MM.1S (cell line): ENCODE measurements around the gene ZNF598.

Experiments
- DNase-seq: peaks from one replicate; pipeline ENCODE4 v3.0.0-alpha.2; 2015
- H2AFZ ChIP-seq: fragments of 300-600 bp; sonication (generic); 2 replicates; pipeline ENCODE4 v1.6.0; 2016; ENCODE audit warnings: antibody characterized with exemption, low read length
- H3F3A ChIP-seq: fragments of 300-600 bp; sonication (generic); 2 replicates; pipeline ENCODE4 v1.6.1; 2016; ENCODE audit warnings: mild to moderate bottlenecking, antibody characterized with exemption, low read length, moderate library complexity, mixed read lengths; ENCODE audit not compliant: insufficient read depth
- H3K27ac ChIP-seq: fragments of 300-600 bp; sonication (generic); 2 replicates; pipeline ENCODE4 v1.5.1; 2016; ENCODE audit warnings: mild to moderate bottlenecking, low read length
- H3K27me3 ChIP-seq: fragments of 300-600 bp; sonication (generic); replicated peaks from 2 replicates; pipeline ENCODE4 v1.6.0; 2016; ENCODE audit warnings: low read length; ENCODE audit not compliant: insufficient read depth
- H3K36me3 ChIP-seq: fragments of 300-600 bp; sonication (generic); replicated peaks from 2 replicates; pipeline ENCODE4 v1.6.1; 2016; ENCODE audit warnings: mild to moderate bottlenecking, low read length, mixed read lengths; ENCODE audit not compliant: insufficient read depth
- H3K4me1 ChIP-seq: fragments of 300-600 bp; sonication (generic); 2 replicates; pipeline ENCODE4 v1.6.1; 2016; ENCODE audit warnings: low read length, mixed read lengths
- H3K4me2 ChIP-seq: fragments of 300-600 bp; sonication (generic); 2 replicates; pipeline ENCODE4 v1.6.0; 2016; ENCODE audit warnings: low read depth, low read length
- H3K4me3 ChIP-seq: fragments of 300-600 bp; sonication (generic); 2 replicates; pipeline ENCODE4 v1.5.1; 2016; ENCODE audit warnings: low read length, mixed read lengths
- H3K79me2 ChIP-seq: fragments of 300-600 bp; sonication (generic); 2 replicates; pipeline ENCODE4 v1.6.1; 2016; ENCODE audit warnings: mixed run types, low read length, mixed read lengths
- H3K9ac ChIP-seq: fragments of 300-600 bp; sonication (generic); 2 replicates; pipeline ENCODE4 v1.6.1; 2016; ENCODE audit warnings: low read length, mixed read lengths
- H3K9me2 ChIP-seq: fragments of 300-600 bp; sonication (generic); replicated peaks from 2 replicates; pipeline ENCODE4 v1.6.1; 2016; ENCODE audit warnings: mild to moderate bottlenecking, low read length, mixed read lengths; ENCODE audit not compliant: insufficient read depth
- H3K9me3 ChIP-seq: fragments of 300-600 bp; sonication (generic); replicated peaks from 2 replicates; pipeline ENCODE4 v1.6.1; 2016; ENCODE audit warnings: mild to moderate bottlenecking, low read length, mixed read lengths; ENCODE audit not compliant: insufficient read depth
- H4K20me1 ChIP-seq: fragments of 300-600 bp; sonication (generic); 2 replicates; pipeline ENCODE4 v1.6.1; 2016; ENCODE audit warnings: mild to moderate bottlenecking, low read length, moderate library complexity, mixed read lengths; ENCODE audit not compliant: insufficient read depth
- EZH2 ChIP-seq: fragments of 300-600 bp; sonication (generic); optimal IDR thresholded peaks from 2 replicates; pipeline ENCODE3; 2017; ENCODE audit warnings: low read depth, mild to moderate bottlenecking, antibody characterized with exemption, low read length, mixed read lengths
- EZH2phosphoT487 ChIP-seq: fragments of 300-600 bp; sonication (generic); IDR thresholded peaks from 2 replicates; pipeline ENCODE4 v1.6.1; 2018; ENCODE audit warnings: antibody characterized with exemption, low read length
- TF ChIP-seq, protein P1 (sequence below): fragments of 300-600 bp; sonication (generic); IDR thresholded peaks from 2 replicates; pipeline ENCODE4 v1.5.1; 2016; ENCODE audit warnings: antibody characterized with exemption, low read length, mixed read lengths

Gene ZNF598

DNA sequence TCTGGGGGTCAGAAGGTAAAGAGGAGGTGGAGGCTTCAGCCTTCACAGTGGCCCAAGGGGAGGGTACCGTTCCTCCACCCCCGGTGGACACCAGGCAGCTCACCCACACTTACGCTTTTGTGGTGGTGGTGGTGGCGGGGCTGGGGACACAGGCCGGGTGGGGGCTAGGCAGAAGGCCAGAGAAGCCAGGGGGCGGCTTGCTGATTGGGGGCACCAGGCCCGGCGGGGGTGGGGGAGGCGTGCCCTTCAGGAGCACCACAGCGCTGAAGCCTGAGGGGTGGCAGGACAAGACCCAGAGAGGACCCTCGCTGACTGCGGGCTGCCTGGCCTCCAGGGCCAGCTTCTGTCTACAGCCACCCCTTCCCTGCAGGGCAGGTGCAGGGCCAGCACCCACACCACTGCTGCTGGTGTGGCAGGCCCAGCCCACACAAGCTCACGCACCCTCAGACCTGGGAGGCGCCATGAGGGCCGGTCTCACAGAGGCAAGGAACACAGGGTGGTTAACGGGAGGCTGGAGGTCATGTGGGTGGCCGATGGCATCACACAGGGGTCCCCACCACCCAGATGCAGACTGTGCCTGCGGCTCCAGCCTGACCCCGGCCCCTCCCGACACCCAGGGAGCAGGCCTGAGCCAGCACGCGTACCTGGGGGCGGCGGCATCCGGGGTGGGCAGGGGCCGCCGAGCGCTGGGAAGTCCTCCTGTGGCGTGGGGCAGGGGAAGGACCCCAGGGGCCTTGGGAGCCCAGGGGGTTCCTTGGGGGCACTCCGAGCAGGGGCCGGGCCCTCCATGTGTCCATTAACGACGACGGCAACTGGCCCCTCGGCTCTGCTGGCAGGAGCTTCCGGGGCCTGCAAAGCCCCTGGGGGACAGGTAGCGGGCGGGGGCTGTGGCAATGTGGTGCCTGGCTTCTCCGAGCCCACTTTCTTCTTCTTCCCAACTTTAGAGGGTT is 10.5 kb downstream of the ZNF598 start:
- Histone ChIP-seq H2AFZ (no peak overlapping the region), H3K9me2 (no peaks in the 10 kb centered on the region), H3K9ac (no peak overlapping the region), H3K36me3 (no peaks in the 10 kb centered on the region), H3K9me3 (no peaks in the 10 kb centered on the region), H3K4me2 (no peak overlapping the region), H4K20me1 (no peaks in the 10 kb centered on the region), H3K4me3 (no peak overlapping the region), H3K79me2 (peaks cover 14% of the 10 kb centered on the region), H3K4me1 (no peaks in the 10 kb centered on the region), H3K27me3 (no peaks in the 10 kb centered on the region), H3K27ac (no peak overlapping the region), H3F3A (peaks cover under 1% of the 10 kb centered on the region; the same call in 1 of the 2 replicates)
- TF ChIP-seq, protein P1, sequence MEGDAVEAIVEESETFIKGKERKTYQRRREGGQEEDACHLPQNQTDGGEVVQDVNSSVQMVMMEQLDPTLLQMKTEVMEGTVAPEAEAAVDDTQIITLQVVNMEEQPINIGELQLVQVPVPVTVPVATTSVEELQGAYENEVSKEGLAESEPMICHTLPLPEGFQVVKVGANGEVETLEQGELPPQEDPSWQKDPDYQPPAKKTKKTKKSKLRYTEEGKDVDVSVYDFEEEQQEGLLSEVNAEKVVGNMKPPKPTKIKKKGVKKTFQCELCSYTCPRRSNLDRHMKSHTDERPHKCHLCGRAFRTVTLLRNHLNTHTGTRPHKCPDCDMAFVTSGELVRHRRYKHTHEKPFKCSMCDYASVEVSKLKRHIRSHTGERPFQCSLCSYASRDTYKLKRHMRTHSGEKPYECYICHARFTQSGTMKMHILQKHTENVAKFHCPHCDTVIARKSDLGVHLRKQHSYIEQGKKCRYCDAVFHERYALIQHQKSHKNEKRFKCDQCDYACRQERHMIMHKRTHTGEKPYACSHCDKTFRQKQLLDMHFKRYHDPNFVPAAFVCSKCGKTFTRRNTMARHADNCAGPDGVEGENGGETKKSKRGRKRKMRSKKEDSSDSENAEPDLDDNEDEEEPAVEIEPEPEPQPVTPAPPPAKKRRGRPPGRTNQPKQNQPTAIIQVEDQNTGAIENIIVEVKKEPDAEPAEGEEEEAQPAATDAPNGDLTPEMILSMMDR, result no peak
- TF ChIP-seq EZH2phosphoT487, result no peak
- no peak for TF ChIP-seq EZH2
- no peak for DNase-seq

DNA sequence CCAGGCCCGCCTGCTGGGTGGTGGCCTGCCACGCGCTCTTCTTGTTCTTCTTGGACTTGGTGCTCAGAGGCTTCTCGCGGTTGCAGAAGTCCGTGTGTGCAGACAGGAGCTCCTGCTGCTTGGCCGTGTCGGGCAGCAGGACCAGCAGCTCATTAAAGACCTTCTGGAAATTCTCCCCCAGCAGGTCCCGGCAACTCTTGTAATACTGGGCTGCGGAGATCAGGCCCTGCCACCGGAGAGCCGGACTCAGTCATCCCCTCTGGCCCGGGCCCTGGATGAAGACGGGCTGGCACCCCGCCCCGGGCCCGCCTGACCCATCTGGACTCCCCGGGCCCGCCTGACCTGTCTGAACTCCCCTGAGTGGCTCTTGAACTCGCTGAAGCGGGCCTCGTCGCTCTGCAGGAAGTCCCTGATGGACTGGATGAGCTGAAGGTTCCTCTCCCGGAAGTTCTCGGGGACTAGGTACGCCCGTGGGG is 11.2 kb downstream of the ZNF598 start:
- no peak overlapping the region for H3K4me3 ChIP-seq
- peaks cover 7% of the 10 kb centered on the region; the same call in 1 of the 2 replicates for H3F3A ChIP-seq
- H3K4me2 ChIP-seq, result no peak overlapping the region
- no peak overlapping the region for H3K27ac ChIP-seq
- no peaks in the 10 kb centered on the region for H3K27me3 ChIP-seq
- H4K20me1 ChIP-seq, result no peaks in the 10 kb centered on the region
- no peaks in the 10 kb centered on the region for H3K36me3 ChIP-seq
- no peak overlapping the region for H2AFZ ChIP-seq
- no peak overlapping the region for H3K9ac ChIP-seq
- H3K79me2 ChIP-seq, result peaks cover 7% of the 10 kb centered on the region
- H3K9me3 ChIP-seq, result no peaks in the 10 kb centered on the region
- TF ChIP-seq EZH2 (no peak), EZH2phosphoT487 (no peak)
- TF ChIP-seq, protein P1, result no peak
- no peaks in the 10 kb centered on the region for H3K9me2 ChIP-seq
- H3K4me1 ChIP-seq, result no peaks in the 10 kb centered on the region
- no peak for DNase-seq

DNA sequence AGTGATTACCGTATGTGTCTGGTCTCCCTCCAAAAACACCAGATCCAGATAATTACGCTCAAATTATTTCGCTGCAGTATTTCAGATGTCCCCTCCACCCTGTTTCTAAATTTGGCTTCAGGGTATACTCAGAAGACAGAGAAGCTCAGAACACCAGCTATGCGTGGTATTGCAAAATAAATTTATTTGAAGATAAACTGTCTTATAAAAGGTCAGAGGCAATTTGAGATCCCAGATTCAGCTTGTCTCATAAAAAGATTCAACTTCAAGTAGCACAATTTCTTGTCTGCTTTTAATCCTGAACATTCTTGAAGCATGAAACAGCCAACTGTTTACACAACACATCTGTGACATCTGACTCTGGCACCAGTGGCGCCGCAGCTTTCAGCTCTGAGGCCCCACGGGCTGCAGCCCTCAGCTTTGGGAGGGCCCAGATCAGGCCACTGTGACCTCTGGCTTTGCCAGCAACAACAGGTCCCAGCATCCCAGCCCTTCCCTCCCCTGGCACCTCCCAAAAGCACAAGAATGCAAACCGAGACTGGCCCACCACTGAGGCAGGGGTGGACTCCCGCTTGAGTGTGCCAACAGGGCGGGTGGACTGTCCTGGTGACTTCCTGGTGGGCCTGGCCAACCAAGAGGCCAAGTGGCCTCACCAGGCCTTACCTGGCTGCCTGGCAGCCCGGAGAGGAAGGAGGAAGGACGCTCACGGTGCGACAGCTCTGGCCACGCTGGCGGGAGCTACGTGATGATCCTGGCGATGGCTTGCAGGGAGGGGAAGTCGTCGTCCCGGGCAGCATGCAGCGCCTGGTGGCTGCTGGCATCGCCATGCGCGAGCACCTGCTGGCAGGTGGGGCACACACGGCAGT is 11.9 kb downstream of the ZNF598 start:
- no peak overlapping the region for H3K4me2 ChIP-seq
- no peaks in the 10 kb centered on the region for H3K4me1 ChIP-seq
- H3K9me2 ChIP-seq, result no peaks in the 10 kb centered on the region
- no peak overlapping the region for H3K4me3 ChIP-seq
- H3K27me3 ChIP-seq, result no peaks in the 10 kb centered on the region
- H4K20me1 ChIP-seq, result no peaks in the 10 kb centered on the region
- TF ChIP-seq EZH2phosphoT487 (no peak), EZH2 (no peak)
- TF ChIP-seq, protein P1, result no peak
- no peak overlapping the region for H3K9ac ChIP-seq
- H2AFZ ChIP-seq, result no peak overlapping the region
- no peaks in the 10 kb centered on the region for H3K9me3 ChIP-seq
- no peak for DNase-seq
- H3F3A ChIP-seq, result peaks cover 8% of the 10 kb centered on the region; the same call in 1 of the 2 replicates
- no peaks in the 10 kb centered on the region for H3K36me3 ChIP-seq
- H3K27ac ChIP-seq, result no peak overlapping the region
- H3K79me2 ChIP-seq, result peaks cover under 1% of the 10 kb centered on the region; the same call in 1 of the 2 replicates
